DLD1 (cell line): ENCODE measurements around the gene PLCXD1.
"Not testable (repeated sequence)": the region's sequence is repeated elsewhere in the genome, so short reads cannot be mapped to it uniquely, and the experiment has no call there.

Experiments used
- in situ Hi-C: cut with HindIII; loops from 2 replicates; pipeline ENCODE4 v1.10.0; 2017; ENCODE audit warnings: low sequenced_read_pairs

Gene PLCXD1

GRCh38 chrX:281166-281999 is at the start of gene PLCXD1:
TSS of gene PLCXD1 (plus strand) at chrX:281381. CDS start at chrX:284188, 2,807 bp downstream.
- in situ Hi-C loops = no loop called here

DNA sequence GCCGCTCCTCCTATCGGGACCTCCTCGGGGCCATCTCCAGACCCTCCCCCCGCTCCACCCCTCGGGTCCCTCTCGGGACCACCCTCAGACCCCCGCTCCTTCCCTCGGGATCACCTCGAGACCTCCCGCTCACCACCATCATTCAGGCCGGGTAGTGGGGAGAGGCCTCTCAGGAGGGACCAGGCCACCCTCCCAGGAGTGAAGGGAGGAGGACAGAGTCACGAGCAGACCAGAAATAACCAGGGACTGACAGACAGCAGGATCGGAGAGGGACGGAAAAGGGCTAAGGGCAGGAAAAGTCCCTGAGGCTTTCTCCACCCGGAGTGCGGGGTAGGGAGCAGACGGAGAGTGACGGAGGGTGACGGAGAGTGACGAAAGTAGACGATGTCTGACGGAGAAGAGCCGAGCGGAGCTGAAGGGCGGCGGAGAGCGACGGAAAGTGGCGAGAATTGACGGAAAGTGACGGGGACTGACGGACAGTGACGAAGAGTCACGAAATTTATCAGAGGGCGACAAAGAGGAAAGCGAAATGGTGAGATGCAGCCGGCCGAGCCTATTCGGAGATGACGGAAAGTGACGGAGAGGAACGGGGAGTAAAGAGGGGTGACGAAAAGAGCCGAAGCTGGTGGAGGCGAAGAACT is 49.4 kb upstream of the PLCXD1 start:
- in situ Hi-C loops = not testable (repeated sequence)

GRCh38 chrX:232278-232655 is 48.9 kb upstream of the PLCXD1 start:
- in situ Hi-C loops = not testable (repeated sequence)

- in situ Hi-C loops = not testable (repeated sequence)
These were observed 45.0 kb upstream of the PLCXD1 start for GRCh38 chrX:236201-236600.

- in situ Hi-C loops = no loop called here
These were observed 30.2 kb upstream of the PLCXD1 start for GRCh38 chrX:250965-251364.

- in situ Hi-C loops = not testable (repeated sequence)
These were observed 29.6 kb upstream of the PLCXD1 start for GRCh38 chrX:251396-252243.

DNA sequence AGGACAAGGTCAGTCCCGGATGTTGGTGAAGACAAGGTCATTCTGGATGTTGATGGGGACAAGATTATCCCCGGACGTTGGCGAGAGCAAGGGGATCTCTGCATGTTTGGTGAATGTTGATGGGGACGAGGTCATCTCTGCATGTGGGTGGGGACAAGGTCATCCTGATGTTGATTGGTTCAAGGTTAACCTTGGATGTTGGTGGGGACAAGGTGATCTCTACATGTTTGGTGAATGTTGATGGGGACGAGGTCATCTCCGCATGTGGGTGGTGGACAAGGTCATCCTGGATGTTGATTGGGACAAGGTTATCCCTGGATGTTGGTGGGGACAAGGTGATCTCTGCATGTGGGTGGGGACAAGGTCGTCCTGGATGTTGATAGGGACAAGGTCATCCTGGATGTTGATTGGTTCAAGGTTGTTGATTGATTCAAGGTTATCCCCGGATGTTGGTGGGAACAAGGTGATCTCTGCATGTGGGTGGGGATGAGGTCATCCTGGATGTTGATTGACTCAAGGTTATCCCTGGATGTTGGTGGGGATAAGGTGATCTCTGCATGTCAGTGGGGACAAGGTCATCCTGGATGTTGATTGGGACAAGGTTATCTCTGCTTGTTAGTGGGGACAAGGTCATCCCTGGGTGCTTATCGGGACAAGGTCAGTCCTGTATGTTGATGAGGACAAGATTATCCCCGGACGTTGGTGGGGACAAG is 28.8 kb upstream of the PLCXD1 start:
- in situ Hi-C loops = no loop called here

DNA sequence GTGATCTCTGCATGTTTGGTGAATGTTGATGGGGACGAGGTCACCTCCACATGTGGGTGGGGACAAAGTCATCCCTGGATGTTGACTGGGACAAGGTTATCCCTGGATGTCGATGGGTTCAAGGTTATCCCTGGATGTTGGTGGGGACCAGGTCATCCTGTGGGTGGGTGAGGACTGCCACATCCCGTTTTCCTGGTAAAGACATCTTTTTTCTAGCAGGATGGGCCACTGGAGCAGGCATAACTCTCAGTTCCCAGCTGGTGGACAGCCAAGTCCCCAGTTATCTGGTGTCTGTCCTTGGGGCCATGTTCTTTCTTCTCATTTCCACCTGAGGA is 28.3 kb upstream of the PLCXD1 start:
- in situ Hi-C loops = no loop called here

DNA sequence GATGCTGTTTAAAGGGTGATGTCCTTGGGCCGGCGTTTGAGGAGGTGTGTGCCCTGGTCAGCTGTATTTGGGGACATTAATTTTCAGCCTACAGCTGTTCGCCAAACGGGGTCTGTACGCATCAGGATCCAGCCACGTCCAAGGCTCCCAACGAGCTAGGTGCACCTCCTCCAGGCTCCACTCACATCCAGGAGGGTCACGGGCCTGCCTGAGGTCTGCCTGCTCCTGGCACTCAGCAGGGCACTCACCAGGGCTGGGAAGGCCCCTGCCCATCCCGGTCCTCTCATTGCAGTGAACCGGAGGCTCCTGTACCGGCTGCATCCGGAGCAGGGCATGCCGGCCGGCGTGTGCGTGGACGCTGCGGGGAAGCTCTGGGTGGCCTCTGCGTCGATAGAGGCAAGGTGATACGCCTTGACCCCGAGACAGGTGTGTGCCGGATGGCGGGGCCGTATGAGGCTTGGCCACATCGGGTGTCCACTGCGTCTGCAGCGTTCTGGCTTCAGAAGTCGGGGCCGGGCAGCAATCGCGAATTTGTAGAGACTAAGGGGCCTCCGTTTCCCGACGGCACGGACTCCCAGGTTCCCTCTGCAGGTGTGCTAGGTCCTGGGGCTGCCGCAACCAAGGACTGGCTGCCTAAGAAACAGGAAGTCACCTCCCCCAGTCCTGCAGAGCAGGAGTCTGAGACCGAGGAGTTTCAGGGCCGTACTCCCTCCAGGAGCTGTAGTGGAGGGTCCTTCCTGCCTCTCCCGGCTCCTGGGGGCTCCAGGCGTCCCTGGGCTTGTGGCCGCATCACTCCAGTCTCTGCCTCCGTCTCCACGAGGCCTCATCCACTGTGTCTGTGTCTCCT is 27.5 kb upstream of the PLCXD1 start:
- in situ Hi-C loops = no loop called here

DNA sequence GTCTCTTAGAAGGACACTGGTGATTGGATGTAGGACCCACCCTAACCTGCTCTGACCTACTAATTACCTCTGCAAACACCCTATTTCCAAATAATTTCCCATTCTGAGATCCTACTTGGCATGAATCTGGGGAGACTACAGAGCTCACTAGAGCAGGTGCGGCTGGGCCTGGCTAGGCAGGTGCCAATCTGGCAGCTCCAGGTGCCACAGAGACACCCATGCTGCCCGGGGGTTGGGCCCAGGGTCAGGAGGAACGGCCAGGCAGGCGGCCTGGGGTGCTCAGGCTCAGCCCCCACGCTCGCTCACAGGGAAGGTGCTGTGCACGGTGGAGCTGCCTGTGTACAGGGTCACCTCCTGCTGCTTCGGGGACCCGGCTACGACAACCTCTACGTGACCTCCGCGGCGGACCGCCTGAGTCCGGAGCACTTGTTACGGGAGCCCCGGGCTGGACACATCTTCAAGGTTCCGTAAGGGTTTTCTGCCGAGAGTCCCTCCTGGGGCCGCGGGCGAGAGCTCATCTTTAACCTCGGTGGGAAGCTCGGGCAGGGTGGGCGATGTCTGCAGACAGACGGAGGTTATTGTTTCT is 26.5 kb upstream of the PLCXD1 start:
- in situ Hi-C loops = no loop called here

GRCh38 chrX:255923-256331 is 25.3 kb upstream of the PLCXD1 start:
- in situ Hi-C loops = no loop called here

- in situ Hi-C loops = not testable (repeated sequence)
These were observed 24.1 kb upstream of the PLCXD1 start for GRCh38 chrX:257054-257453.

DNA sequence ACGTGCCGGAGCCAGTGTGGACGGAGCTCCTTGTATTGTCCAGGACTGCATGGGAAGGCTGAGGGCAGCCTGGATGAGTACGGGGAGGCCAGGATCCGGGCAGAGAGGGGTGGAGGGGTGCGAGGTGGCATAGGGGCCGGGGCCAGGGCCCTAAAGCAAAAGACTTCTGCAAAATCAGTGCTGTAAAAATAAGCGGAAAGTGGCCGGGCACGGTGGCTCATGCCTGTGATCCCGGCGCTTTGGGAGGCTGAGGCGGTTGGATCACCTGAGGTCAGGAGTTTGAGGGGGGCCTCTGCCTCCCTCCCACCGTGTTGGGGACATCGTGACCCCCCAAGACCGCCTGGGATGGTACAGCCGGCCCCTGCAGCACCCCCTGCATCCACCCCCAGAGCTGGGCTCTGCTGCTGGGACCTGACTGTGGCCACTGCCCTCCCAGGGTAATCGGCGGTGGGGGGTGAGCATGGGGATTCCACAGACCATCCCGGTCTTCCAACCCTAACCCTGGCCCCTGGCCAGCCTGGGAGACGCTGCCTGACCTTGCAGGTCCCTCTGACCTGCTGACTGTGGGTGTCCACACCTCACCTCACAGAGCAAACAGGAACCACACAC is 23.4 kb upstream of the PLCXD1 start:
- in situ Hi-C loops = no loop called here

DNA sequence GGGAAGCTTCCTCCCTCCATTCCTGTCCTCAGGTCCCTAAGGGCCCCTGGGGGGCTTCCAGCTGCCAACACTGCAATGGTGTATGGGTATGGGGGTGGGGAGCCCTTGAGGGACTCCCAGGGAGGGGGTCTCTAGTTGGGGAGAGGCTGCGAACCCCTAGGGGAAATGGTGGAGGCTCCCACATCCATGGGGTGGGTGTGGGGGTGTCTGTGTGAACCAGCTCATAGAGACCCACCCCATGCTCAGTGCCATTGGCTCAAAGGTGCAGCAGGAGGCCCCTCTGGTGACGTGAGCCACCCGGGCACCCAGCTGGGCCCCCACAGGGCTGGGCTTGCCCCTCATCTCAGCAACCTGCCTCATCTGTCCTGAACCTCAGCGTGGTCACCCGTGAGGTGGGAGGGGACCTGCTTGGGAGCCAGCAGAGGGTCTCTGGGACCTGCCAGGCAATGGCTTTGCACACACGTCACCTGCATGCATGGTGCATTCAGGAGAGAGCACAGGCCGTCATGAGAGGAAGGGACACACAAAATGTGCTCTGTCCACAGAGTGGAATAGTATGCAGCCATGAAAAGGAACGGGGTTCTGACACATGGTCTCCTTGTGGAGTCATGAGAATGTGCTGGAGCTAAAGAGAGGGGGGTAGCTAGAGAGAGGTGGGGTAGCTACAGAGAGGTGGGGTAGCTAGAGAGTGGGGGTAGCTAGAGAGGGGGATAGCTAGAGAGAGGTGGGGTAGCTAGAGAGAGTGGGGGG is 22.7 kb upstream of the PLCXD1 start:
- in situ Hi-C loops = no loop called here

DNA sequence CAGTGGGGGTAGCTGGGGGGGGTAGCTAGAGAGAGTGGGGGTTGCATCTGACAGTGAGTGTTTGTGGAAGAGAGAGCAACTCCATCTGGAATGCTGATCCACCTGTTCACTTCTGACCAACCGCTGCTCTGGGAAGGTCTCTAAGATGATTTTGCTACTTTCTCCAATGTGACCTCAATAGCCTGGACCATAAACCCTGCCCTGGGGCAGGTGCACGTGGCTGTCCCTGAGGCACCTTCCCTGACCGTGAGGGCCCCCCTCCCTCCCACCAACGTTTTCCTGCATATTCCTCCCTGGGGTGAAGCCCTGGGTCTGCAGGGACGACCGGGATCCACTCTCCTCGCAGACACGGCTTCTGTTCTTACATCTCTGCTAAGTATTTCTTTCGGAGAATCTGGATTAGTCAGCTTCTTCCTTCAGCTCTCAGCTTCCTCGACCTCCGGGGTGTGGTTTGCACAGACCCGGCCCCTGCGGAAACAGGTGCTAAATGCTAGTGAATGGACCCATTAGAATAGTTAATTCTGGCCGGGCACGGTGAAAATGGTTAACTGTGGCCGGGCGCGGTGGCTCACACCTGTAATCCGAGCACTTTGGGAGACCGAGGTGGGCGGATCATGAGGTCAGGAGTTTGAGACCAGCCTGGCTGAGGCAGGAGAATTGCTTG is 21.4 kb upstream of the PLCXD1 start:
- in situ Hi-C loops = no loop called here

GRCh38 chrX:261167-261918 is 19.8 kb upstream of the PLCXD1 start:
- in situ Hi-C loops = no loop called here

GRCh38 chrX:261919-262352 is 19.2 kb upstream of the PLCXD1 start:
- in situ Hi-C loops = no loop called here
